Endothelial cell of umbilical vein (primary cell): ENCODE results near the gene TAPBPL. TPM values are rescaled to one million over a fixed set of nuclear protein-coding genes. Genes with fewer than 3 reads are reported as not detected.
A peak's percentile ranks its signal among the peaks of the same experiment; 100 is the strongest.

Source experiments
- BruUV-seq: library from RNA; stranded (reverse); fragments of 400-500 nt; replicated peaks from 2 replicates; lab custom pipeline; 2021; lab: Mats Ljungman, UMichigan
- CTCF ChIA-PET: fragments of 300-600, 350-600 bp; sonication (Branson Sonifier 250); formaldehyde crosslinking; loops from one replicate; lab custom pipeline; 2021; ENCODE audit warnings: antibody characterized with exemption, inconsistent platforms; lab: Charles Lee
- POLR2A ChIA-PET: fragments of 300-600, 350-600 bp; sonication (Branson Sonifier 250); formaldehyde crosslinking; loops from one replicate; lab custom pipeline; 2021; ENCODE audit warnings: antibody characterized with exemption, inconsistent platforms; lab: Charles Lee
- DNase-seq: peaks from one replicate; pipeline ENCODE4 v3.0.0-alpha.2; 2011; ENCODE audit warnings: low read depth, low spot score
- FAIRE-seq: peaks from 2 replicates; lab custom pipeline; 2011; peaks lifted over from hg19 to GRCh38; lab: Jason Lieb, UNC
- H2AFZ ChIP-seq: 2 replicates; pipeline ENCODE4 v1.6.0; 2012; ENCODE audit warnings: low read depth, low read length, control low read depth, inconsistent platforms
- H3K27ac ChIP-seq: 2 replicates; pipeline ENCODE4 v1.5.1; 2011; ENCODE audit warnings: low read depth, mild to moderate bottlenecking, control low read depth, low read length, moderate library complexity; ENCODE audit not compliant: insufficient read depth
- H3K27me3 ChIP-seq, 2 experiments: 2 replicates each; pipeline versions ENCODE4 v1.6.0 to v1.6.1; 2011; ENCODE audit warnings: low read length in 2 of 2, mixed read lengths in 1 of 2; ENCODE audit not compliant: control insufficient read depth in 2 of 2, insufficient read depth in 2 of 2
- H3K36me3 ChIP-seq, 2 experiments: 2 replicates in 1 of 2; 3 replicates in 1 of 2; pipeline ENCODE4 v1.5.1; 2011; ENCODE audit warnings: low read length in 2 of 2, mild to moderate bottlenecking in 1 of 2, moderate library complexity in 1 of 2; ENCODE audit not compliant: control insufficient read depth in 2 of 2, insufficient read depth in 2 of 2; ENCODE audit errors: extremely low read depth in 1 of 2
- H3K4me1 ChIP-seq: 3 replicates; pipeline ENCODE4 v1.5.1; 2011; ENCODE audit warnings: mild to moderate bottlenecking, low read length; ENCODE audit not compliant: control insufficient read depth, insufficient read depth; ENCODE audit errors: extremely low read depth
- H3K4me2 ChIP-seq: 2 replicates; pipeline ENCODE4 v1.6.1; 2011; ENCODE audit warnings: low read length, control low read depth, mixed read lengths; ENCODE audit not compliant: insufficient read depth
- H3K4me3 ChIP-seq, 3 experiments: fragments of 200-600 bp in 1 of 3; sonication (generic), shearing (Covaris generic) in 1 of 3; replicated peaks in 1 of 3; 2 replicates each; pipeline ENCODE4 v1.5.1; 2011 to 2016; ENCODE audit warnings: control low read depth in 3 of 3, low read length in 3 of 3, mild to moderate bottlenecking in 2 of 3, inconsistent platforms in 1 of 3, low read depth in 1 of 3, moderate library complexity in 1 of 3; ENCODE audit not compliant: insufficient read depth in 1 of 3
- H3K79me2 ChIP-seq: 2 replicates; pipeline ENCODE4 v1.6.0; 2012; ENCODE audit warnings: low read length, inconsistent platforms; ENCODE audit not compliant: control insufficient read depth, insufficient read depth
- H3K9ac ChIP-seq: replicated peaks from 2 replicates; pipeline ENCODE3; 2011; ENCODE audit warnings: low read length, control low read depth; ENCODE audit not compliant: insufficient read depth; ENCODE audit errors: extremely low read depth
- H3K9me1 ChIP-seq: replicated peaks from 3 replicates; pipeline ENCODE4 v1.6.0; 2011; ENCODE audit warnings: mild to moderate bottlenecking, low read length; ENCODE audit not compliant: control insufficient read depth, insufficient read depth; ENCODE audit errors: extremely low read depth
- H3K9me3 ChIP-seq: replicated peaks from 2 replicates; pipeline ENCODE4 v1.5.1; 2012; ENCODE audit warnings: low read length, inconsistent platforms; ENCODE audit not compliant: control insufficient read depth, insufficient read depth
- H4K20me1 ChIP-seq: replicated peaks from 2 replicates; pipeline ENCODE3; 2011; ENCODE audit warnings: mild to moderate bottlenecking, low read length; ENCODE audit not compliant: control insufficient read depth, insufficient read depth; ENCODE audit errors: extremely low read depth
- EZH2 ChIP-seq: IDR thresholded peaks from 2 replicates; pipeline ENCODE4 v1.6.1; 2012; ENCODE audit warnings: borderline replicate concordance, low read depth, mild to moderate bottlenecking, moderate library complexity, low read length, inconsistent platforms; ENCODE audit not compliant: severe bottlenecking
- GATA2 ChIP-seq: IDR thresholded peaks from 2 replicates; pipeline ENCODE4 v1.7.0; 2011; ENCODE audit warnings: low read depth, mild to moderate bottlenecking, moderate library complexity, mixed read lengths, low read length; ENCODE audit not compliant: insufficient read length, insufficient read depth
- JUN ChIP-seq: IDR thresholded peaks from 2 replicates; pipeline ENCODE4 v1.6.1; 2011; ENCODE audit warnings: borderline replicate concordance, low read depth; ENCODE audit not compliant: insufficient read length, insufficient read depth
- MAX ChIP-seq: IDR thresholded peaks from 2 replicates; pipeline ENCODE4 v1.6.1; 2011; ENCODE audit not compliant: insufficient read depth, insufficient read length
- POLR2AphosphoS5 ChIP-seq: IDR thresholded peaks from 2 replicates; pipeline ENCODE4 v1.6.1; 2012; ENCODE audit warnings: low read depth, mild to moderate bottlenecking, control low read depth, low read length, moderate library complexity; ENCODE audit not compliant: insufficient read depth
- dilution Hi-C: fragments of 300-500 bp; cut with MboI; formaldehyde crosslinking; loops from one replicate; pipeline ENCODE4 v1.15.0; 2019; ENCODE audit warnings: low sequenced_read_pairs; ENCODE audit not compliant: extremely low pct_ligation_motif_present
- intact Hi-C: fragments of 100-400 bp; cut with micrococcal nuclease; formaldehyde crosslinking; loops from one replicate; pipeline ENCODE4 v1.10.0; 2022
- polyA plus RNA-seq, 4 experiments: library from polyadenylated mRNA; depleted of rRNA in 3 of 4; stranded (reverse) in 3 of 4; unstranded in 1 of 4; fragments of >200 nt; gene quantifications; 2 replicates each; pipeline versions ENCODE4 v1.2.1 to v1.2.3, GENCODE V29; 2011 to 2012; ENCODE audit warnings: missing spikeins in 1 of 4
- total RNA-seq: library from RNA; stranded (reverse); gene quantifications from 2 replicates; pipeline ENCODE4 v1.2.3, GENCODE V29; 2021
- TF ChIP-seq, protein P1 (sequence below), 2 donors: IDR thresholded peaks; 1 replicate in 1 of 2; 2 replicates in 1 of 2; pipeline ENCODE4 v1.5.1; 2011; ENCODE audit warnings: low read length in 2 of 2, mild to moderate bottlenecking in 2 of 2, moderate library complexity in 2 of 2, control low read depth in 1 of 2, inconsistent platforms in 1 of 2, low read depth in 1 of 2; ENCODE audit not compliant: insufficient read depth in 1 of 2; ENCODE audit errors: extremely low read depth in 1 of 2

Gene TAPBPL
- total and polyA plus RNA-seq, 2 donors (not counting 3 experiments of a cell fraction or from before 2014, with no cell fraction given) = 11.7 to 28.6 TPM

DNA sequence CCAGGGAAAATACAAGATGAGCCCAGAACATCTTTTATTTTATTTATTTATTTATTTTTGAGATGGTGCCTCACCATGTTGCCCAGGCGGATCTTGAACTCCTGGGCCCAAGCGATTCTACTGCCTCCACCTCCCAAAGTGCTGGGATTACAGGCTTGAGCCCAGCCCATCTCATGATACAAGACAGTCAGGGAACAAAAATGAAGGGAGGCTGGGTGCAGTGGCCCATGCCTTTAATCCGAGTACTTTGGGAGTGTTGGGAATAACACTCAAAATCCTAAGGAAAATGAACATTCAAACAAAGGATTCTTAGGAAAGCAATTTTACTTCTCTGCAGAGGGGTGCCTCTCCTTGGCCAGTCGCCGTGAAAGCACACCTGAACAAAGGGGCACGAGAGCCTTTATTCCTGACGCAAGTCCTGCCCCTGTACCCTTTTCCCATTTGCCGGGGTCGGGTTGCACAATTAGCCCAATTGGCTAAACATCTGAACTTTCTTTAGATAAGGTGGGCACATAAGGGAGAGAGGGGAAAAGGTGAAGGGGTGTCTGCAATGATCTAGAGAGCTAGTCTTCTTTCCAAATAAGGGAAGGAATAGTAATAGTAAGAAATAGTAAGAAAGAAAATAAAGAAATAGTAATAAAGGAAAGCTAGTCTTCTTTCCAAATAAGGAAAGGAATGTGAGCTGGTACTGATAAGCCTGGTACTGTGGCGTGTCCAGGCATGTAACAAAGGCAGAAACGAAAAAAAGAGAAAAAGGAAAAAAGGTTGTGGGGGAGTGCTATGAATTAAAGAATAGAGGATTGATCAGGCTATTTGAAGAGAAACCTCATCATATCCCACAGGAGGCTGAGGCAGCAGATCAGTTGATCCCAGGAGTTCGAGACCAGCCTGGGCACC is 55.5 kb downstream of the TAPBPL start:
- dilution Hi-C loops (no loop called here), intact Hi-C loops (no loop called here)
- Histone ChIP-seq H3K36me3 (peaks cover 3 to 7% of the 10 kb centered on the region in 2 experiments), H2AFZ (peak overlapping the region; percentile 7), H3K9me1 (no peaks in the 10 kb centered on the region), H3K79me2 (peaks cover 36% of the 10 kb centered on the region), H3K4me3 (no peak overlapping the region), H3K9ac (no peak overlapping the region), H3K9me3 (no peaks in the 10 kb centered on the region), H4K20me1 (no peaks in the 10 kb centered on the region), H3K27me3 (no peaks in the 10 kb centered on the region), H3K4me2 (no peak overlapping the region), H3K4me1 (peaks cover 2% of the 10 kb centered on the region), H3K27ac (no peak overlapping the region)
- TF ChIP-seq, protein P1, sequence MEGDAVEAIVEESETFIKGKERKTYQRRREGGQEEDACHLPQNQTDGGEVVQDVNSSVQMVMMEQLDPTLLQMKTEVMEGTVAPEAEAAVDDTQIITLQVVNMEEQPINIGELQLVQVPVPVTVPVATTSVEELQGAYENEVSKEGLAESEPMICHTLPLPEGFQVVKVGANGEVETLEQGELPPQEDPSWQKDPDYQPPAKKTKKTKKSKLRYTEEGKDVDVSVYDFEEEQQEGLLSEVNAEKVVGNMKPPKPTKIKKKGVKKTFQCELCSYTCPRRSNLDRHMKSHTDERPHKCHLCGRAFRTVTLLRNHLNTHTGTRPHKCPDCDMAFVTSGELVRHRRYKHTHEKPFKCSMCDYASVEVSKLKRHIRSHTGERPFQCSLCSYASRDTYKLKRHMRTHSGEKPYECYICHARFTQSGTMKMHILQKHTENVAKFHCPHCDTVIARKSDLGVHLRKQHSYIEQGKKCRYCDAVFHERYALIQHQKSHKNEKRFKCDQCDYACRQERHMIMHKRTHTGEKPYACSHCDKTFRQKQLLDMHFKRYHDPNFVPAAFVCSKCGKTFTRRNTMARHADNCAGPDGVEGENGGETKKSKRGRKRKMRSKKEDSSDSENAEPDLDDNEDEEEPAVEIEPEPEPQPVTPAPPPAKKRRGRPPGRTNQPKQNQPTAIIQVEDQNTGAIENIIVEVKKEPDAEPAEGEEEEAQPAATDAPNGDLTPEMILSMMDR (IDR thresholded peaks at IDR 0.05; ENCODE audit: extremely low read depth in 1 of 2, insufficient read depth in 1 of 2, low read depth in 1 of 2, low read length in 2 of 2) = no peak
- TF ChIP-seq POLR2AphosphoS5 (no peak), JUN (no peak), MAX (no peak), GATA2 (no peak), EZH2 (no peak)
- BruUV-seq = TSS peak; percentile 69
- no peak for FAIRE-seq
- POLR2A ChIA-PET = interaction anchor here (0.9 kb wide), 1 partner anchor 15 kb away, joined by 3 read pairs; the partner anchor contains the start of gene MRPL51
- peak; percentile 39 for DNase-seq
- CTCF ChIA-PET = interaction anchor here (0.9 to 1.2 kb wide), 2 partner anchors 14 to 30 kb away, joined by 3 to 5 read pairs; partner anchors contain the start of gene MRPL51
